Ovary (tissue), 9 donors: ENCODE results near the gene CACNA1D. TPM values are rescaled to one million over a fixed set of nuclear protein-coding genes. Genes with fewer than 3 reads are reported as not detected.

Experiments
- DNase-seq, 5 donors: peaks; one replicate each; pipeline ENCODE4 v3.0.0-alpha.2; 2019 to 2020
- H3K27ac ChIP-seq, 2 donors: fragments of 200-600 bp; one replicate each; pipeline versions ENCODE4 v1.5.1 to v1.8.0; 2019 to 2022
- H3K27me3 ChIP-seq: fragments of 200-600 bp; one replicate; pipeline ENCODE4 v1.8.0; 2022
- H3K36me3 ChIP-seq: fragments of 200-600 bp; sonication (generic); one replicate; pipeline ENCODE4 v1.5.1; 2019
- H3K4me1 ChIP-seq: one replicate; pipeline ENCODE4 v1.8.1; 2013; ENCODE audit warnings: mild to moderate bottlenecking, moderate library complexity; ENCODE audit not compliant: insufficient read depth
- H3K4me3 ChIP-seq: fragments of 200-600 bp; sonication (generic); one replicate; pipeline ENCODE4 v1.5.1; 2017
- H3K9me3 ChIP-seq, 2 donors: fragments of 200-600 bp in 1 of 2; sonication (generic) in 1 of 2; one replicate each; pipeline versions ENCODE4 v1.5.1 to v1.8.1; 2013 to 2019; ENCODE audit warnings: mild to moderate bottlenecking in 1 of 2, moderate library complexity in 1 of 2
- CTCF ChIP-seq, 3 donors: fragments of 450-650 bp in 2 of 3; fragments of 200-600 bp in 1 of 3; IDR thresholded peaks; one replicate each; pipeline versions ENCODE4 v1.5.1 to v1.8.0; 2016 to 2022; ENCODE audit warnings: antibody characterized with exemption in 3 of 3, mild to moderate bottlenecking in 1 of 3
- EP300 ChIP-seq: sonication (generic); formaldehyde crosslinking; IDR thresholded peaks from one replicate; pipeline ENCODE4 v1.6.1; 2017; ENCODE audit warnings: antibody characterized with exemption
- POLR2A ChIP-seq: fragments of 450-650 bp; IDR thresholded peaks from one replicate; pipeline ENCODE4 v1.6.1; 2017; ENCODE audit warnings: antibody characterized with exemption, mild to moderate bottlenecking, moderate library complexity
- WGBS, 3 donors: extraction: QIAGEN DNeasy Blood & Tissue Kit in 1 of 3; methylation state at CpG; one replicate each; pipeline versions ENCODE4 v1.1.5 to v1.1.7; 2013 to 2017; 5-methylcytosine and 5-hydroxymethylcytosine counted together
- intact Hi-C, 4 donors: fragments of 100-400 bp; cut with DNase I; formaldehyde crosslinking; loops; one replicate each; pipeline versions ENCODE4 v1.11.0 to v1.15.1; 2022 to 2023
- polyA plus RNA-seq, 2 donors: library from polyadenylated mRNA; stranded (reverse); fragments of 200-250 nt in 1 of 2; fragments of 350-450 nt in 1 of 2; fragmentation: Illumina TruSeq in 1 of 2; extraction: RNeasy Lipid Tissue Mini Kit (QIAGEN cat#74804) in 1 of 2; gene quantifications; one replicate each; pipeline ENCODE4 v1.2.3, GENCODE V29; 2013 to 2014
- total RNA-seq, 7 donors: library from RNA; depleted of rRNA in 2 of 7; stranded (reverse); fragments of >200 nt in 2 of 7; fragmentation: NEBNext Ultra II Directional in 3 of 7; extraction: Animal tissue kit (Norgen Biotek cat#: 25700) in 3 of 7; gene quantifications; one replicate each; pipeline versions ENCODE4 v1.1.0 to v1.2.4, GENCODE V29; 2016 to 2023
- donor health status: DM: no; HTN: no; CAD: no; lungs with moderate emphysema.
- donor health status: DM: no; HTN: no; CAD: no.
- donor health status: Bipolar disorder and iron deficiency.
- donor health status: DM: yes; HTN: yes; CAD: no.
- donor health status: DM: no; HTN: no; CAD: no.
- donor health status: DM: yes; HTN: yes; CAD: no.

CACNA1D gene
- total and polyA plus RNA-seq, 9 donors = 0.23 to 9.3 (median 5.1) TPM

- Histone ChIP-seq H3K36me3 (no peaks in the 10 kb centered on the region), H3K27ac (no peak overlapping the region), H3K4me3 (no peak overlapping the region), H3K9me3 (no peaks in the 10 kb centered on the region), H3K27me3 (no peaks in the 10 kb centered on the region), H3K4me1 (no peaks in the 10 kb centered on the region)
- WGBS, 3 donors = 85 to 91% (median 90%) methylated on average over 4 of the region's 4 CpGs
- DNase-seq = no peak
- intact Hi-C loops = no loop called here
- TF ChIP-seq EP300 (no peak), POLR2A (no peak), CTCF (IDR thresholded peaks at IDR 0.05) (no peak)
These were observed 209.9 kb downstream of the CACNA1D start for GRCh38 chr3:53704363-53704725.

GRCh38 chr3:53705024-53705745 lies 210.8 kb downstream of the CACNA1D start:
- TF ChIP-seq EP300 (no peak), POLR2A (no peak), CTCF (IDR thresholded peaks at IDR 0.05) (no peak)
- Histone ChIP-seq H3K27me3 (no peaks in the 10 kb centered on the region), H3K36me3 (no peaks in the 10 kb centered on the region), H3K4me3 (no peak overlapping the region), H3K9me3 (no peaks in the 10 kb centered on the region), H3K4me1 (no peaks in the 10 kb centered on the region), H3K27ac (no peak overlapping the region)
- intact Hi-C loops = loop anchor here in 1 of 4 donors (5.0 kb wide), 1 partner anchor 403 kb away; no protein-coding TSS in a partner anchor
- 79 to 84% (median 81%) methylated on average over 11 of the region's 11 CpGs for WGBS, 3 donors
- no peak for DNase-seq

GRCh38 chr3:53705774-53706173 lies 211.4 kb downstream of the CACNA1D start:
- no peaks in the 10 kb centered on the region for H3K36me3 ChIP-seq
- DNase-seq = no peak
- TF ChIP-seq EP300 = no peak
- no peak for TF ChIP-seq POLR2A
- TF ChIP-seq CTCF (IDR thresholded peaks at IDR 0.05) = no peak
- WGBS, 3 donors = 82 to 87% (median 84%) methylated on average over 4 of the region's 4 CpGs
- no peak overlapping the region for H3K4me3 ChIP-seq
- H3K27me3 ChIP-seq = no peaks in the 10 kb centered on the region
- intact Hi-C loops = loop anchor here in 1 of 4 donors (5.0 kb wide), 1 partner anchor 403 kb away; no protein-coding TSS in a partner anchor
- no peaks in the 10 kb centered on the region for H3K4me1 ChIP-seq
- H3K9me3 ChIP-seq = no peaks in the 10 kb centered on the region
- no peak overlapping the region for H3K27ac ChIP-seq

GRCh38 chr3:53707222-53707621 lies 212.8 kb downstream of the CACNA1D start:
- TF ChIP-seq CTCF (IDR thresholded peaks at IDR 0.05) (no peak), POLR2A (no peak)
- no peaks in the 10 kb centered on the region for H3K9me3 ChIP-seq
- no peak overlapping the region for H3K4me3 ChIP-seq
- H3K27ac ChIP-seq = no peak overlapping the region
- H3K27me3 ChIP-seq = no peaks in the 10 kb centered on the region
- intact Hi-C loops = loop anchor here in 1 of 4 donors (5.0 kb wide), 1 partner anchor 405 kb away; no protein-coding TSS in a partner anchor
- H3K4me1 ChIP-seq = no peaks in the 10 kb centered on the region
- H3K36me3 ChIP-seq = no peaks in the 10 kb centered on the region
- no peak for DNase-seq
